Stimulated activated naive CD4-positive, alpha-beta T cell (primary cell): ENCODE data around the gene AKR7A3.

Experiments
- DNase-seq, 6 experiments: peaks; one replicate each; lab custom pipeline; 2025; lab: John Stamatoyannopoulos, UW

The AKR7A3 gene

DNA sequence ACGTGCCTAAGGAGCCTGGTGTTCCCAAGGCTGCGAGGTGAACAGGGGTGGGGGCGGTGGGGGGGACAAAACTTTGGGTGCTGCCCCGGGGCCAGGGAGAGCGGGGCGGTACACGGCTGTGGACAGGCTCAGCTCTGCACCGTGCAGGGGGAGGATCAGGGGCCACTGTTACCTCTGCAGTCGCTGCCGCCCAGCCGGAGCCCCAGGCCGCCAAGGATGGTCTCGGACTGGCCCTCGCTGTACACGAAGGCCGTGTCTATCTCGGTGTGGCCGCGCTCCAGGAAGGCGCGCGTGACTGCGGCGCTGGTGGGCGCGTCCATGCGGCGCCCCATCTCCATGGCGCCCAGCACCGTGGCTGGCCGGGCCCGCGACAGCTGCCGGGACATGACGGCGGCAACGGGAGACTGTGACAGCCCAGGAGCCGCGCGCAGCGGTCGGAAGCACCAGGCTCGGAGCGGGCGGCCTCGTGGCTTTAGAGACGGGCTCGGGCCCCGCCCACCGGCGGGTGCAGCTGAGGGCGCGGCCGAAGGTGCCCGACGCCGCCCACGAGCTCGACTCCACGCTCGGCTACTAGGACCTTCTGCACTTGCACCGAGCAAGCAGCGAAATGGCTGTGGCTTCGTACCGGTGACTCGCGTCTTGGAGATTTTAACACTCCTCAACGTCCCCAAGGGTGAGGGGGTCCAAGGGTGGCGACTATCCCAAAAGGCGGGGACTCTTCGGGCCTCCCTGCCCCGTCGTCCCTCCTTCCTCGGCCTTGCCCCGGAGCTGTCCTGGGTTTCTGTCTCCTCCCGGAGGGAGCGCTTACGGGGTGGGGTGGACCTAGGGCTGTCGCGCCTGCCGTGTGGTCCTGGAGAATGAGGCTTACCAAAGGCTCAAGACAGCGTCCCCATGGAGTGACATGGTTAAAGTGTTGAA lies at the start of gene AKR7A3:
Gene AKR7A3, minus strand, starts transcription at position 447 of the 918 bp plus-strand sequence. Its CDS starts 61 bp downstream, at position 386.
- peak; percentile 4 to 41 (median 24) for DNase-seq

GRCh38 chr1:19338323-19338762 lies 49.8 kb upstream of the AKR7A3 start:
- no peak for DNase-seq

DNA sequence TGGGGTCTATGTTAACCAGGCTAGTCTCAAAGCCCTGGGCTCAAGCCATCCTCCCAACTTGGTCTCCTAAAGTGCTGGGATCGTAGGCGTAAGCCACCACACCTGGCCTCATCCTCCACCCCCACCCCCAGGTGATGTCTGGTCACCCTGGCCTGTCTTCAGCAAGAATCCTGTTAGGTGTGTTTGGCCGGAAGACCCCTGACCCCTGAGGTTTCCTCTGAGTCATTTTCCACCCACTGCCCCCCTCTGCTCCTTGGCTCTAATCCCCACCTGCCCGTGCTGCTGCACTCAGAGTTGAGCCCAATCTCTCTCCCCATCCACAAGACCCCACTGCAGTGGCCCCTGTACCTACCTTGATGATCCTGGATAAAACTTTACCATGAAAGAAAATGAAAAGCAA lies 48.7 kb upstream of the AKR7A3 start:
- no peak for DNase-seq

- no peak for DNase-seq
Observed at GRCh38 chr1:19336543-19336942, 48.0 kb upstream of the AKR7A3 start.

DNA sequence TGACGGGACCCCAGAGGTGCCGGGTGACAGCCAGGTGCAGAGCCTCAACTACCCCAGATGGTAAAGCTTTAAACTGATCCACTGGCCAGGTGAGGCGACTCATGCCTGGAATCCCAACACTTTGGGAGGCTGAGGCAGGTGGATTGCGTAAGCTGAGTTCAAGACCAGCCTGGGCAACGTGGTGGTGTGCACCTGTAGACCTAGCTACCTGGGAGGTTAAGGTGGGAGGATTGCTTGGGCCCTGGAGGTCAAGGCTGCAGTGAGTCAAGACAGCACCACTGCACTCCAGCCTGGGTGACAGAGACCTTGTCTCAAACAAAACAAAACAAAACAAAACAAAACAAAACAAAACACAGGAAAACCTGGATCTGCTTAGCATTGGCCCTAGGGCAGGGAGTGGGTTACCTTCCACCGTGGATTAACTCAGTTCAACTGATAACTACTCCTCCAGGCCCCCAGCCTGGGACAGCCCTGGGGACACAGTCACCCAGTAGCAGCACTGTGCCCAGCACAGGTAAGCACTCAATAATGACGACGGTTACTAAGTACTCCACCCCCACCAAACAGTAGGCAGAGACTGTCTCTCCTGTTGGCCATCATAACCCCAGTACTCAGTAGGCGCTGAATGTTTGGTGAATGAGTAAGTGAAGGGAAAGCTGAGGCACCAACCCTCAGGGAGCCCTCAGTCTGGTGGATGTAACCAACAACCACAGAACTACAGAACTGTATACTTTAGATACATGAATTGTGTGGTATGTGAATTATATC lies 45.2 kb upstream of the AKR7A3 start:
- no peak for DNase-seq

- DNase-seq, result no peak
Observed at GRCh38 chr1:19332832-19333231, 44.3 kb upstream of the AKR7A3 start.

DNA sequence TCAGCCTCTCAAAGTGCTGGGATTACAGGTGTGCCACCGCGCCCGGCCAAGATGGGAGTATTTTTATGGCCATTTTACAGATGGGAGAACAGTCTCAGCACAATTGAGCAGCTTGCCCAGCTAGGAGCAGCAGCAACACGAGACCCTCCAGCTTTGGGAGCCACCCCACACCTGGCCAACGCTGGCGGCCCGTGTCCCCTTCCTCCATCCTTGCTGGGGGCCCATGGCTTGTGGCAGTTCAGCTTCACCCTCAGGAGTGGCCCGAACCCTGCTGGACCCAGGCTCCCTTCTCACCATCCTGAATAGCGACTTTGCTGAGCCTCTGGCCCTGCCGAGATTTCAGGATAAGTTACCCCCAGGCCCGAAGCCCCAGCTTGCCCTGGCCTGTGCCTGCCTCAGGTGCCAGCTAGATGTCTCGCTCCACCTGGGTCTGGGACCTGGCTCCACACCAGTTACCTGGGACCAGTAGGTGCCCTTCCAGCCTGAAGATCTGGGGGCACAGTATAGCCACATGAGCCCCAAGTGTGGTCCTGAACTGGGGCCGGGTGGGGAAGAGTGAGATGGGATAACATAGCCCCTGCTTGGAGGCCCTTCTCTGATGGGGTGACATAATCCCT lies 42.8 kb upstream of the AKR7A3 start:
- DNase-seq, result no peak

DNA sequence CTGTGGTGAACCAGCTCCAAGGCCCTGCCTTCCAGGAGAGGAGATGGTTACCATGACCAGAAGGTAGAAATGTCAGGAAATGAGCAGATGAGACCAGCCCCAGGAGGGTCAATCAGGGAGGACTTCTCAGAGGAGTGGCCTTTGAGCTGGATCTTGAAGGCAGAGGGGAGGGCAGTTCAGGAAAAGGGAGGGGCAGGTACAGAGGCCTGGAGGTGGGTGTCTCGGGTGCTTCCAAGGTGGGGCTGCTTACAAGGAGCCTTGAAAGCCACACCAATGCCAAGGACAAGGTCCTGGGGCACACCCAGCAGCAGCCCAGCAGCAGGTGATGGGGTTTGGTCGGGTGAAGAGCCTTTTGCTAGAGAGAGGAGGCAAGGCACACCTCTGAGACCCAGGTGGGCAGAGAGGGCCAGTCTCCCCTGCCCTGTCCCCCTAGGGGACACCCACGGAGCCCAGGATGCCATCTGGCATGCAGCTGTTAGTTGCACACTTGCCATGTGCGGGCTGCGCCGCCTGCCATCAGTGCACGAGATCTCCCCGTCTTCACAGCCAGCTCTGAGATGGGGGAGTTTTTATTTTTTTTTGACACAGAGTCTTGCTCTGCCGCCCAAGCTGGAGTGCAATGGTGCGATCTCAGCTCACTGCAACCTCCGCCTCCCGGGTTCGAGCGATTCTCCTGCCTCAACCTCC lies 42.0 kb upstream of the AKR7A3 start:
- no peak for DNase-seq

DNA sequence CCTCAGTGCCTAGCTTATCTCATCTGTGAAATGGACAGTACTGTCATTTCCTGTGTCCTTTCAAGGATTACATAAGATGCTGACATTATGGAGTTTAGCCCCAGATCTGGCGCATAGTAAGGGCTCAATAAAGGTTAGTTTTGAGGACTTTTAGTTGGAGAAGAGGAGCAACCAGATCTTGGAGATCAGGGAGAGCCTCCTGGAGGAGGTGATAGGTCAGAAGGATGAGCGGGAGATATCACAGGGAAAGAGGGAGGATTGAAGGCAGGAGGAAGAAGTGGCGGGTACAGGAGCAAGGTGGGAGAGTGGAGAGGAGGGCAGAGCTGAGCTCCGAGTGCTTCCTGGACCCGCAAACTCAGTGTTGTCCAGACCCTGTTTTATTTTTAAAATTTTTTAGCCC lies 41.0 kb upstream of the AKR7A3 start:
- no peak for DNase-seq

- DNase-seq, result no peak
Observed at GRCh38 chr1:19329188-19329587, 40.6 kb upstream of the AKR7A3 start.

GRCh38 chr1:19328486-19328885 lies 39.9 kb upstream of the AKR7A3 start:
- DNase-seq, result no peak

- DNase-seq, result no peak
Observed at GRCh38 chr1:19327736-19328135, 39.2 kb upstream of the AKR7A3 start.

GRCh38 chr1:19327301-19327700 lies 38.7 kb upstream of the AKR7A3 start:
- no peak for DNase-seq

- DNase-seq, result no peak
Observed at GRCh38 chr1:19326748-19327065, 38.1 kb upstream of the AKR7A3 start.

DNA sequence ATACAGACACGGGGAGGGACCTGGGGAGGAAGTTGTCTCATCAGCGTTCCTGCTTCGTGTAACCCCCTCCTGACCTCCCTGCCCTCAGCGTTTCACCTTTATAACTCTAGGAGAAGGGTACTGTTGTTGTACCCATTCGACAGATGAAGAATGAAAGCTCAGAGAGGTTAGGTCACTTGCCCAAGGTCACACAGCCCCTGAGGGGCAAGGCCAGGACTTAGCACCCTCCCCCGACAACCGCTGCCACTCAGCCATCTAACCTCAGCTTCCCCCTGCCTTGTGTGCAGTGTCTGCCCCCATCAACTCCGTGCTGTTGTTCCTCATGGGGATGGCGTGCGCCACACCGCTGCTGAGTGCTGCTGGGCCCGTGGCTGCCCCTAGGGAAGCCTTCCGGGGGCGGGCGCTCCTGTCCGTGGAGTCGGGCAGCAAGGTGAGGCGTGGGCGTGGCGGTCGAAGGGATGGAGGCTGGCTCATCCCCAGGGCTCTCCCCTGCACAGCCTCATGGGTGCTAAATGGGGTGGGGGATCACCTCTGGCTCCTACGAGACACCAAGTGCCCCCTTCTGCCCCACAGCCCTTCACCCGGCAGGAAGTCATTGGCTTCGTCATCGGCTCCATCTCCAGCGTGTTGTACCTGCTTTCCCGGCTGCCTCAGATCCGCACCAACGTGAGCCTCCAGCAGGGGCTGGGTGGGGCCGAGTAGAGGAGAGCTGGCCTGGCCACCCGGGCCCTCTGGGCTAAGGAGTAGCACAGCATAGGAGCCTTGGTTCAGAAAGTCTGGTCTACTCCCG lies 37.6 kb upstream of the AKR7A3 start:
- DNase-seq, result no peak

DNA sequence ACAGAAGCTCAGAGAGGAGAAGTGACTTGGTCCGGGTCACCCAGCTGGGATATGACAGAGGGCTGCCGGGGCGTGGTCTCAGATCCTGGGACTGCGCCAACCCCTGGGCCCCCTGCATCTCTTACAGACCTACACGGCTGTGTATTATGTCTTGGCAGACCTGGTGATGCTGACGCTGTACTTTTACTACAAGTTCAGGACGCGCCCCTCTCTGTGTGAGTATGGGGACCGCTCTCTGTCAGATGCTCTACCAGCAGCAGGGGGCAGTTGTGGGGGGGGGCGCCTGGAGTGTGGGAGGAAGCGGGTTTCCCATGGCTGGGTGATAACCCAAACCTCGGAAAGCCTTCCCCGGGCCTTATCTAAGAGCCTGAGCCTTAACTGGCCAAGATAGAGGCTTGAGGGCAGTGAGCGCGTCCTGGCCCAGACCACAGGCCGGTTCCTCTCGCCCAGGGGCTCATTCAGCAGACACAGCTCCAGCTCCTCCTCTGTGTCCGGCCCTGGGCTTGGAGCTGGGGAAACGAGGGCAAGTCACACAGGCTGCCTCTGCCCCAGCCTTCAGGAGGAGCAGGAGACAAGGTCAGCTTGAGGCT lies 36.9 kb upstream of the AKR7A3 start:
- no peak for DNase-seq

DNA sequence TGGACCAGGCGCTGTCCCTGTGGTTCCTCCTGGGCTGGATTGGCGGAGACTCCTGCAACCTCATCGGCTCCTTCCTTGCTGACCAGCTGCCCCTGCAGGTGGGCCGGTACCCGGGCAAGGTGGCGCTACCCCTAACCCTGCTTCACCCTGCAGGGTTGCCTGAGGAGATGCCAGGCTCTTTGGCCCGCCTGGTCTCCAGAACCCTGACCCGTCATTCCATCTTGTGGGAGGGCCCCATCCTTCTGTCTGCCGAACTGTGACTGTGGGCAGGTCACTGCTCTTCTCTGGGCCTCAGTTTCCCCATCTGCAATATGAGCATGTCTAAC lies 36.1 kb upstream of the AKR7A3 start:
- no peak for DNase-seq

DNA sequence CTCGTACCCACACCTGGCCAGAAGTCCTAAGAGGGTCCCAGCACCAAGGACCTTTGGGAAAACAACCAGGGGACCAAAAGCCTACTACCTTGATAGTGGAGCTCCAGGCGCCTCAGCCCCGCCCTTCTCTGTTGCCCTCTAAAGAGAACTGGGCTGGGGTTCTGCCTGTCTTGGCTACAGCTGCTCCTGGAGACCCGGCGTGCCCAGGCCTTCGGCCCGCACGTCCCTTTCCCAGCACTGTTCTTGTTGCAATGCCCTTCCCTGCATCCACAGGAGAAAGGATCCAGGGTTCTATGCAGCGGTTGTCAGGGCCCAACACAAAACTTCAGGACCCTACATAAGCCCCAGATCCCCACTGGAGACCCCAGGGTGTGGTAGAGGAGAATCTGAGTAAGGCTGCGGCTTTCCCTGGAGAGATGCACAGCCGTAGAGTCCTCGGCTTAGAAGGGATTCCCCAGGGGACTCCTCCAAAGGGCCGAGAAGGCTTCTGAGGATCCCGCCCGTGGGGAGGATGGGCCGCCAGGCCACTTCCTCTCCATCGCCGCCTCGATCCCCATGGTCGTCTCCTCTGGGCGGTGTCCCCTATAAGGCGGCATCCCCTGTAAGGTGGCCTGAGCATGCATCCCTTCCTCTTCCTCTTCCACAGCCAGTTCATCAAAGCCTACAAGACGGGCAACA lies 35.6 kb upstream of the AKR7A3 start:
- DNase-seq, result no peak

DNA sequence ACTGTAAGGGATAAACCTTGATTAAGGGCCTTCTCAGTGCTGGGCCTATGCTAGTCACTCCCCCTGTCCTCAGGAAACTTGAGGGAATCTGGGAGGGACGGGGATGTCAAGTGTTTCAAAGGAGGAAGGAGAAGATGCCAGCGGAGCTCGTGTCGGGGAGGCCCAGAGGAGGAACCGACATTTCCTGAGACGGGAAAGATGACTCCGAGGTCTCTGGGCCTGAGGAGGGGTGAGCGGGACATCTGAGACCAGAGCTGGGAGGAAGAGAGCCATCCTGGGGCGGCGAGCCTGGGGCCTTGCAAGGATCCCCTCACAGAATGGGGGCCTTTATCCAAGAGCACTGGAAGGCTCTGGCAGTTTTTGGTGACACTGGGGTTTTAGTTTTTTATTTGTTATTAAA lies 33.9 kb upstream of the AKR7A3 start:
- no peak for DNase-seq

DNA sequence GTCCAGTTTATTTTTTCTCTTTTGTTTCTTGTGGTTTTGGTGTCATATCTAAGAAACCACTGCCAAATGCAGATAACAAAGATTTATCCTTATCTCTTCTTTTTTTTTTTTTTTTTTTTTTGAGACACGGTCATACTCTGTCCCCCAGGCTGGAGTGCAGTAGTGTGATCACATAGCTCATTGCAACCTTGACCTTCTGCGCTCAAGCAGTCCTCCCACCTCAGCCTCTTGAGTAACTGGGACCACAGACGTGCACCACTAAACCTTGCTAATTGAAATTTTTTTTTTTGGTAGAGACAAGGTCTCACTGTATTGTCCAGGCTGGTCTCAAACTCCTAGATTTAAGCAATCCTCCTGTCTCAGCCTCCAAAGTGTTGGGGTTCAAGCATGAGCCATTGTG lies 32.5 kb upstream of the AKR7A3 start:
- no peak for DNase-seq

DNA sequence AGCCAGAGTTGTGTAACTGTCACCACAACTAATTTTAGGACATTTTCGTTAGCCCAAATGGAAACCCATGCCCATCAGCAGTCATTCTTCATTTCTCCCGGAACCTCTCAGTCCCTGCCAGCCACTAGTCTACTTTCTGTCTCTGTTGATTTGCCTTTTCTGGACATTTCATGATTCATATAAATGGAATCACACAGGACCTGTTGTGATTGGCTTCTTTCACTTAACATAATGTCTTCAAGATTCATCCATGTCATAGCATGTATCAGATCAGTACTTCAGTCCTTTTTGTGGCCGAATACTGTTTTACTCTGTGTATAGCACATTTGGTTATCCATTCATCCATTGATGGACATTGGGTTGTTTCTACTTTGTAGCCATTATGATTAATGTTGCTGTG lies 30.6 kb upstream of the AKR7A3 start:
- DNase-seq, result no peak
